HCT116 (cell line): ENCODE measurements around the gene FAM50B. TPM values are rescaled to one million over a fixed set of nuclear protein-coding genes. Genes with fewer than 3 reads are reported as not detected.

ENCODE experiments used
- ATAC-seq: fragments of 200-7000 bp; cut with Tn5 transposase; 2 replicates; pipeline ENCODE4 v1.9.1; 2020; ENCODE audit warnings: mild to moderate bottlenecking, moderate library complexity
- BruUV-seq: library from RNA; stranded (reverse); fragments of 400-500 nt; replicated peaks from 2 replicates; lab custom pipeline; 2021; lab: Mats Ljungman, UMichigan
- CTCF ChIA-PET: fragments of 300-600 bp; sonication (Branson Sonifier 250); formaldehyde crosslinking; loops from one replicate; lab custom pipeline; 2021; ENCODE audit warnings: antibody characterized with exemption; lab: Charles Lee
- POLR2A ChIA-PET: fragments of 300-600, 350-600 bp; sonication (Branson Sonifier 250); formaldehyde crosslinking; loops from one replicate; lab custom pipeline; 2021; ENCODE audit warnings: antibody characterized with exemption; lab: Charles Lee
- RAD21 ChIA-PET, 2 experiments: fragments of 300-600 bp; sonication (Branson Sonifier 250); formaldehyde crosslinking; loops; one replicate each; lab custom pipeline; 2023; ENCODE audit warnings: low total read pairs in 2 of 2; ENCODE audit not compliant: uncharacterized antibody in 2 of 2, unreplicated experiment in 2 of 2, low non-redundant PET in 1 of 2; lab: Charles Lee
- DNase-seq: peaks from one replicate; pipeline ENCODE4 v3.0.0-alpha.2; 2010; ENCODE audit warnings: low read depth, low spot score
- H2AFZ ChIP-seq: fragments of 200-600 bp; shearing (Covaris generic), sonication (generic); 2 replicates; pipeline ENCODE4 v1.6.1; 2017; ENCODE audit warnings: low read depth, mixed run types, mixed read lengths, antibody characterized with exemption, low read length; ENCODE audit not compliant: poor library complexity, severe bottlenecking
- H3K27ac ChIP-seq: 2 replicates; pipeline ENCODE4 v1.5.1; 2012; ENCODE audit warnings: low read depth, low read length
- H3K27me3 ChIP-seq: fragments of 200-600 bp; sonication (generic); 2 replicates; pipeline ENCODE4 v1.6.1; 2016; ENCODE audit warnings: mixed run types, low read length, mixed read lengths; ENCODE audit not compliant: insufficient read depth
- H3K36me3 ChIP-seq, 2 experiments: fragments of 200-500 bp in 1 of 2; fragments of 200-600 bp in 1 of 2; sonication (Bioruptor generic) in 1 of 2; sonication (generic) in 1 of 2; 2 replicates each; pipeline versions ENCODE4 v1.5.1 to v1.6.1; 2014 to 2016; ENCODE audit warnings: low read length in 2 of 2, inconsistent platforms in 1 of 2, mixed read lengths in 1 of 2, mixed run types in 1 of 2; ENCODE audit not compliant: insufficient read depth in 2 of 2, control insufficient read depth in 1 of 2
- H3K4me1 ChIP-seq, 2 experiments: fragments of 200-600 bp in 1 of 2; sonication (generic) in 1 of 2; 2 replicates each; pipeline versions ENCODE4 v1.5.1 to v1.6.1; 2012 to 2017; ENCODE audit warnings: low read length in 2 of 2, inconsistent platforms in 1 of 2, mild to moderate bottlenecking in 1 of 2, mixed read lengths in 1 of 2, mixed run types in 1 of 2, moderate library complexity in 1 of 2; ENCODE audit not compliant: insufficient read depth in 2 of 2, control insufficient read depth in 1 of 2
- H3K4me2 ChIP-seq: fragments of 200-600 bp; sonication (generic); 2 replicates; pipeline ENCODE4 v1.6.1; 2017; ENCODE audit warnings: mixed run types, low read length, mixed read lengths
- H3K4me3 ChIP-seq, 2 experiments: fragments of 200-600 bp in 1 of 2; sonication (generic) in 1 of 2; replicated peaks in 1 of 2; 2 replicates each; pipeline ENCODE4 v1.5.1; 2011 to 2016; ENCODE audit warnings: low read length in 2 of 2, control low read depth in 1 of 2, low read depth in 1 of 2, mild to moderate bottlenecking in 1 of 2, mixed read lengths in 1 of 2, mixed run types in 1 of 2
- H3K79me2 ChIP-seq: fragments of 200-600 bp; sonication (generic); 2 replicates; pipeline ENCODE4 v1.6.1; 2017; ENCODE audit warnings: mild to moderate bottlenecking, mixed run types, low read length, moderate library complexity, mixed read lengths; ENCODE audit not compliant: insufficient read depth
- H3K9ac ChIP-seq: fragments of 200-600 bp; sonication (generic); 2 replicates; pipeline ENCODE4 v1.6.1; 2016; ENCODE audit warnings: low read length, mixed read lengths
- H3K9me2 ChIP-seq: fragments of 200-600 bp; sonication (generic), shearing (Covaris generic); 2 replicates; pipeline ENCODE4 v1.6.1; 2017; ENCODE audit warnings: mixed run types, mild to moderate bottlenecking, moderate library complexity; ENCODE audit not compliant: insufficient read depth
- H3K9me3 ChIP-seq, 2 experiments: fragments of 200-500 bp in 1 of 2; fragments of 200-600 bp in 1 of 2; sonication (Bioruptor generic) in 1 of 2; sonication (generic) in 1 of 2; 2 replicates each; pipeline ENCODE4 v1.6.1; 2014 to 2017; ENCODE audit warnings: low read length in 2 of 2, mixed read lengths in 2 of 2, inconsistent platforms in 1 of 2, low read depth in 1 of 2, mild to moderate bottlenecking in 1 of 2, mixed run types in 1 of 2, moderate library complexity in 1 of 2; ENCODE audit not compliant: control insufficient read depth in 1 of 2, insufficient read depth in 1 of 2
- H4K20me1 ChIP-seq: fragments of 200-600 bp; sonication (generic), shearing (Covaris generic); 2 replicates; pipeline ENCODE4 v1.6.1; 2017; ENCODE audit warnings: mixed run types, mild to moderate bottlenecking, moderate library complexity; ENCODE audit not compliant: insufficient read depth
- CBX3 ChIP-seq: IDR thresholded peaks from 2 replicates; pipeline ENCODE4 v1.6.1; 2012; ENCODE audit warnings: low read depth
- EGR1 ChIP-seq: IDR thresholded peaks from 2 replicates; pipeline ENCODE4 v1.6.1; 2012; ENCODE audit warnings: low read depth
- EZH2phosphoT487 ChIP-seq: fragments of 200-600 bp; IDR thresholded peaks from 2 replicates; pipeline ENCODE4 v1.6.1; 2018; ENCODE audit warnings: antibody characterized with exemption, borderline replicate concordance
- JUND ChIP-seq: IDR thresholded peaks from 2 replicates; pipeline ENCODE4 v1.6.1; 2012
- POLR2A ChIP-seq: IDR thresholded peaks from 2 replicates; pipeline ENCODE4 v1.7.0; 2011; ENCODE audit warnings: borderline replicate concordance; ENCODE audit not compliant: insufficient read depth, insufficient read length; ENCODE audit errors: extremely low read depth
- SRF ChIP-seq: IDR thresholded peaks from 2 replicates; pipeline ENCODE4 v1.6.1; 2012; ENCODE audit warnings: low read depth
- ZFX ChIP-seq: fragments of 450-650 bp; IDR thresholded peaks from 2 replicates; pipeline ENCODE4 v1.6.1; 2017
- ZNF274 ChIP-seq: fragments of 200-500 bp; sonication (Bioruptor generic); IDR thresholded peaks from 2 replicates; pipeline ENCODE4 v1.6.1; 2014; ENCODE audit warnings: mild to moderate bottlenecking, low read depth, low read length, inconsistent platforms
- intact Hi-C: fragments of 100-400 bp; cut with micrococcal nuclease; formaldehyde crosslinking; loops from 2 replicates; pipeline ENCODE4 v1.10.0; 2022
- total RNA-seq: library from RNA; stranded (reverse); gene quantifications from one replicate; pipeline ENCODE4 v1.2.1, GENCODE V29; 2021; ENCODE audit not compliant: unreplicated experiment
- TF ChIP-seq, protein P1 (sequence below): IDR thresholded peaks from 2 replicates; pipeline ENCODE4 v1.6.1; 2012
- TF ChIP-seq, protein P2 (sequence below), 3 experiments: fragments of 200-600 bp in 1 of 3; sonication (generic) in 1 of 3; IDR thresholded peaks in 2 of 3; conservative IDR thresholded peaks in 1 of 3; 2 replicates each; pipeline ENCODE4 v1.5.1; 2012 to 2017; ENCODE audit warnings: low read depth in 2 of 3, low read length in 2 of 3, antibody characterized with exemption in 1 of 3, borderline replicate concordance in 1 of 3, control low read depth in 1 of 3, mild to moderate bottlenecking in 1 of 3, mixed read lengths in 1 of 3, mixed run types in 1 of 3, moderate library complexity in 1 of 3; ENCODE audit not compliant: insufficient read depth in 1 of 3

FAM50B gene
- total RNA-seq, 1 experiment from 2014 or later, result 0.86 TPM

DNA sequence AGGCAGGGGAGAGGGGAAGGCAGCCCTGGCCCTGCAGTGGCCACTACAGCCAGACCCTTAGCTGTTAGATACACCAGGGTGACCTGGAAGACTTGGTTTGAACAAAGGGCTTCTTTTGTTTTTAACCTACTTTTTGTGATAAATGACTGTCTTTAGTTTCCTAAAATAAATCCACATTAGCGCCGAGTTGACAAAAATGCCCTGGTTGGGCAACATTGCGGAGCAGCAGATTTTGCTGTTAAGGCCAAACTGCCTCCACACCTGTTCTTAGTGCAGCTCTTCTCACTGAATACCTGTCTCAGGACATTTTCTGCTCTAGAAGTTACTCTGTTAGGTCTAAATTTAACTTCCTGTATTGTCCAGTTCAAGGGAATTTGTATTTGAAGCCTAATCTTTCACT is 42.7 kb downstream of the FAM50B start:
- TF ChIP-seq SRF (no peak), EZH2phosphoT487 (no peak), ZFX (no peak), JUND (no peak)
- TF ChIP-seq, protein P1, sequence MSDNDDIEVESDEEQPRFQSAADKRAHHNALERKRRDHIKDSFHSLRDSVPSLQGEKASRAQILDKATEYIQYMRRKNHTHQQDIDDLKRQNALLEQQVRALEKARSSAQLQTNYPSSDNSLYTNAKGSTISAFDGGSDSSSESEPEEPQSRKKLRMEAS, result no peak
- TF ChIP-seq, all 23 proteins: peak for 0
- no TSS peak for BruUV-seq
- H3K79me2 ChIP-seq, result no peaks in the 10 kb centered on the region
- intact Hi-C loops, result no loop called here
- H3K9me3 ChIP-seq, result no peaks in the 10 kb centered on the region
- H3K9ac ChIP-seq, result no peak overlapping the region
- H2AFZ ChIP-seq, result no peak overlapping the region
- no peaks in the 10 kb centered on the region for H3K27me3 ChIP-seq
- H3K4me3 ChIP-seq, result no peak overlapping the region
- RAD21 ChIA-PET, result no interaction called here
- H4K20me1 ChIP-seq, result no peaks in the 10 kb centered on the region
- CTCF ChIA-PET, result no interaction called here
- no peaks in the 10 kb centered on the region for H3K9me2 ChIP-seq
- H3K27ac ChIP-seq, result no peak overlapping the region
- no peak overlapping the region for H3K4me2 ChIP-seq
- POLR2A ChIA-PET, result no interaction called here
- ATAC-seq (no peak), DNase-seq (no peak)
- no peaks in the 10 kb centered on the region for H3K4me1 ChIP-seq
- H3K36me3 ChIP-seq, result no peaks in the 10 kb centered on the region

DNA sequence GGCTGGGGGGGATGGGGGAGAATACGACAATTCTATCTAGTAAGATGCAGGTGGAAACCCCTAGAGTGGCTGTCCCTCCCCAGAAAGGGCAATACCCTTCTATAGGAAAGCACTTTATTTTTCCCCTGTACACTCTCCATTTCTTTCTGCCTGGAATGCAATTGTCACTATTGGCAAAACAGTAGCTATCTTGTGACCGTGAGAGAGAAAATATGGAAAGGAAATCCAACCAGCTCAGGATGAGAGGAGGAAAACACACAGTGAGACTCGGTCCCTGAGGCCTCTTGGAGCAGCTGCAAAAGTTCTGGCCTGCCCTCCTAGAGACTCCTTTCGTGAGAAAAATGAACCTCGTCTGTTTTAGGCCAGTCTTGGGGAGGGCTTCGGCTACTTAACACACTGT is 43.4 kb downstream of the FAM50B start:
- Histone ChIP-seq H3K4me2 (no peak overlapping the region), H3K27ac (no peak overlapping the region), H3K27me3 (no peaks in the 10 kb centered on the region), H3K9me2 (no peaks in the 10 kb centered on the region), H4K20me1 (no peaks in the 10 kb centered on the region), H2AFZ (no peak overlapping the region), H3K9ac (no peak overlapping the region), H3K4me1 (no peaks in the 10 kb centered on the region), H3K36me3 (no peaks in the 10 kb centered on the region), H3K9me3 (no peaks in the 10 kb centered on the region), H3K79me2 (no peaks in the 10 kb centered on the region), H3K4me3 (no peak overlapping the region)
- RAD21 ChIA-PET, result interaction anchor here in 1 of 2 experiments (0.6 kb wide), 1 partner anchor 529 kb away, joined by 3 read pairs; no protein-coding TSS in a partner anchor
- ATAC-seq, result no peak
- intact Hi-C loops, result no loop called here
- CTCF ChIA-PET, result no interaction called here
- TF ChIP-seq ZNF274 (no peak), POLR2A (no peak), ZFX (no peak), SRF (no peak), JUND (no peak), EGR1 (no peak), CBX3 (no peak)
- TF ChIP-seq, protein P2, sequence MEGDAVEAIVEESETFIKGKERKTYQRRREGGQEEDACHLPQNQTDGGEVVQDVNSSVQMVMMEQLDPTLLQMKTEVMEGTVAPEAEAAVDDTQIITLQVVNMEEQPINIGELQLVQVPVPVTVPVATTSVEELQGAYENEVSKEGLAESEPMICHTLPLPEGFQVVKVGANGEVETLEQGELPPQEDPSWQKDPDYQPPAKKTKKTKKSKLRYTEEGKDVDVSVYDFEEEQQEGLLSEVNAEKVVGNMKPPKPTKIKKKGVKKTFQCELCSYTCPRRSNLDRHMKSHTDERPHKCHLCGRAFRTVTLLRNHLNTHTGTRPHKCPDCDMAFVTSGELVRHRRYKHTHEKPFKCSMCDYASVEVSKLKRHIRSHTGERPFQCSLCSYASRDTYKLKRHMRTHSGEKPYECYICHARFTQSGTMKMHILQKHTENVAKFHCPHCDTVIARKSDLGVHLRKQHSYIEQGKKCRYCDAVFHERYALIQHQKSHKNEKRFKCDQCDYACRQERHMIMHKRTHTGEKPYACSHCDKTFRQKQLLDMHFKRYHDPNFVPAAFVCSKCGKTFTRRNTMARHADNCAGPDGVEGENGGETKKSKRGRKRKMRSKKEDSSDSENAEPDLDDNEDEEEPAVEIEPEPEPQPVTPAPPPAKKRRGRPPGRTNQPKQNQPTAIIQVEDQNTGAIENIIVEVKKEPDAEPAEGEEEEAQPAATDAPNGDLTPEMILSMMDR (IDR thresholded peaks at IDR 0.05 in 2 of 3, conservative IDR thresholded peaks at IDR 0.05 in 1 of 3; ENCODE audit: borderline replicate concordance in 1 of 3, insufficient read depth in 1 of 3, low read depth in 2 of 3, low read length in 2 of 3), result no peak
- TF ChIP-seq, protein P1, result no peak
- POLR2A ChIA-PET, result no interaction called here
- no peak for DNase-seq
- no TSS peak for BruUV-seq
